HEK293T (cell line): ENCODE measurements around the gene RPE65.

Source experiments
- CTBP1 ChIP-seq: fragments of 450-650 bp; IDR thresholded peaks from 2 replicates; pipeline ENCODE4 v1.6.1; 2016; ENCODE audit warnings: borderline replicate concordance
- PKNOX1 ChIP-seq: fragments of 450-650 bp; IDR thresholded peaks from 2 replicates; pipeline ENCODE4 v1.6.1; 2016
- SP1 ChIP-seq: fragments of 450-650 bp; IDR thresholded peaks from 2 replicates; pipeline ENCODE4 v1.6.1; 2017

GRCh38 chr1:68421350-68421749 lies 28.4 kb downstream of the RPE65 start:
- TF ChIP-seq SP1 (no peak), PKNOX1 (no peak), CTBP1 (no peak)
